ENCODE data around the gene GRIN1.

Gene GRIN1

GRCh38 chr9:137198051-137198901, 59.3 kb downstream of the GRIN1 start:
- no peak overlapping the region for H3K4me2 ChIP-seq (ENCODE audit: low read length)
- H2AFZ ChIP-seq, result no peak overlapping the region
- no peak overlapping the region for H3K4me3 ChIP-seq (ENCODE audit: low read depth, low read length)
- H3K9ac ChIP-seq, result no peak overlapping the region
- no peaks in the 10 kb centered on the region for H3K9me3 ChIP-seq (ENCODE audit: control insufficient read depth, low read length)
- H3K27ac ChIP-seq, result no peak overlapping the region
- H3K36me3 ChIP-seq (ENCODE audit: control insufficient read depth, insufficient read depth, low read length), result no peaks in the 10 kb centered on the region
- H3K27me3 ChIP-seq (ENCODE audit: control insufficient read depth, insufficient read depth, low read length), result no peaks in the 10 kb centered on the region
- H3K79me2 ChIP-seq, result peaks cover 12% of the 10 kb centered on the region
- TF ChIP-seq, protein P1, sequence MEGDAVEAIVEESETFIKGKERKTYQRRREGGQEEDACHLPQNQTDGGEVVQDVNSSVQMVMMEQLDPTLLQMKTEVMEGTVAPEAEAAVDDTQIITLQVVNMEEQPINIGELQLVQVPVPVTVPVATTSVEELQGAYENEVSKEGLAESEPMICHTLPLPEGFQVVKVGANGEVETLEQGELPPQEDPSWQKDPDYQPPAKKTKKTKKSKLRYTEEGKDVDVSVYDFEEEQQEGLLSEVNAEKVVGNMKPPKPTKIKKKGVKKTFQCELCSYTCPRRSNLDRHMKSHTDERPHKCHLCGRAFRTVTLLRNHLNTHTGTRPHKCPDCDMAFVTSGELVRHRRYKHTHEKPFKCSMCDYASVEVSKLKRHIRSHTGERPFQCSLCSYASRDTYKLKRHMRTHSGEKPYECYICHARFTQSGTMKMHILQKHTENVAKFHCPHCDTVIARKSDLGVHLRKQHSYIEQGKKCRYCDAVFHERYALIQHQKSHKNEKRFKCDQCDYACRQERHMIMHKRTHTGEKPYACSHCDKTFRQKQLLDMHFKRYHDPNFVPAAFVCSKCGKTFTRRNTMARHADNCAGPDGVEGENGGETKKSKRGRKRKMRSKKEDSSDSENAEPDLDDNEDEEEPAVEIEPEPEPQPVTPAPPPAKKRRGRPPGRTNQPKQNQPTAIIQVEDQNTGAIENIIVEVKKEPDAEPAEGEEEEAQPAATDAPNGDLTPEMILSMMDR (IDR thresholded peaks at IDR 0.05), result no peak
- peaks cover 4% of the 10 kb centered on the region for H3K4me1 ChIP-seq

GRCh38 chr9:137198902-137199283, 59.9 kb downstream of the GRIN1 start:
- no peaks in the 10 kb centered on the region for H3K27me3 ChIP-seq (ENCODE audit: control insufficient read depth, insufficient read depth, low read length)
- H3K4me3 ChIP-seq (ENCODE audit: low read depth, low read length), result no peak overlapping the region
- H3K4me1 ChIP-seq, result peaks cover 4% of the 10 kb centered on the region
- H3K36me3 ChIP-seq (ENCODE audit: control insufficient read depth, insufficient read depth, low read length), result no peaks in the 10 kb centered on the region
- H3K9ac ChIP-seq, result no peak overlapping the region
- H3K9me3 ChIP-seq (ENCODE audit: control insufficient read depth, low read length), result no peaks in the 10 kb centered on the region
- no peak overlapping the region for H3K27ac ChIP-seq
- peaks cover 13% of the 10 kb centered on the region for H3K79me2 ChIP-seq
- TF ChIP-seq, protein P1 (IDR thresholded peaks at IDR 0.05), result no peak
- H2AFZ ChIP-seq, result no peak overlapping the region
- no peak overlapping the region for H3K4me2 ChIP-seq (ENCODE audit: low read length)

GRCh38 chr9:137199411-137200121, 60.6 kb downstream of the GRIN1 start:
- Histone ChIP-seq H3K27ac (no peak overlapping the region), H3K4me1 (peaks cover 4% of the 10 kb centered on the region), H3K9ac (no peak overlapping the region), H3K4me2 (ENCODE audit: low read length) (peak overlapping the region; percentile 55), H3K79me2 (peaks cover 20% of the 10 kb centered on the region), H3K9me3 (ENCODE audit: control insufficient read depth, low read length) (no peaks in the 10 kb centered on the region), H3K36me3 (ENCODE audit: control insufficient read depth, insufficient read depth, low read length) (no peaks in the 10 kb centered on the region), H2AFZ (no peak overlapping the region), H3K4me3 (ENCODE audit: low read depth, low read length) (no peak overlapping the region), H3K27me3 (ENCODE audit: control insufficient read depth, insufficient read depth, low read length) (no peaks in the 10 kb centered on the region)
- TF ChIP-seq, protein P1 (IDR thresholded peaks at IDR 0.05), result no peak

GRCh38 chr9:137200311-137201204, 61.6 kb downstream of the GRIN1 start, which contains the start of gene TPRN:
TSS of gene TPRN (minus strand) at chr9:137200741. CDS start at chr9:137200711, 30 bp downstream.
- Histone ChIP-seq H3K4me1 (peaks cover 4% of the 10 kb centered on the region), H3K9me3 (ENCODE audit: control insufficient read depth, low read length) (no peaks in the 10 kb centered on the region), H3K4me2 (ENCODE audit: low read length) (peak within 1 kb of the TSS; percentile 69), H3K9ac (no peak within 1 kb of the TSS), H3K79me2 (peaks cover 22% of the 10 kb centered on the region), H3K36me3 (ENCODE audit: control insufficient read depth, insufficient read depth, low read length) (no peaks in the 10 kb centered on the region), H3K4me3 (ENCODE audit: low read depth, low read length) (peak within 1 kb of the TSS; percentile 59), H3K27me3 (ENCODE audit: control insufficient read depth, insufficient read depth, low read length) (no peaks in the 10 kb centered on the region), H3K27ac (peak within 1 kb of the TSS; percentile 47), H2AFZ (peak within 1 kb of the TSS; percentile 70)
- TF ChIP-seq, protein P1 (IDR thresholded peaks at IDR 0.05), result no peak

All from parathyroid adenoma (tissue), 2 donors.